Colonic mucosa (tissue), 4 donors: Measurements from ENCODE around the gene DNAJC27. TPM values are rescaled to one million over a fixed set of nuclear protein-coding genes. Genes with fewer than 3 reads are reported as not detected.
A peak's percentile ranks its signal among the peaks of the same experiment; 100 is the strongest.

Source experiments
- DNase-seq: peaks from one replicate; pipeline ENCODE4 v3.0.0-alpha.2; 2020
- H3K27ac ChIP-seq: fragments of 200-600 bp; one replicate; pipeline ENCODE4 v1.8.0; 2021
- H3K27me3 ChIP-seq: fragments of 200-600 bp; one replicate; pipeline ENCODE4 v1.8.0; 2021
- H3K36me3 ChIP-seq: fragments of 200-600 bp; one replicate; pipeline ENCODE4 v1.8.0; 2021
- H3K4me1 ChIP-seq: fragments of 200-600 bp; one replicate; pipeline ENCODE4 v1.8.0; 2021; ENCODE audit warnings: mild to moderate bottlenecking
- H3K4me3 ChIP-seq: fragments of 200-600 bp; one replicate; pipeline ENCODE4 v1.8.0; 2021
- H3K9ac ChIP-seq, 2 donors: one replicate each; pipeline ENCODE4 v1.7.0; 2013; ENCODE audit warnings: control low read depth in 2 of 2, low read depth in 2 of 2, low read length in 2 of 2
- H3K9me3 ChIP-seq: fragments of 200-600 bp; one replicate; pipeline ENCODE4 v1.8.0; 2021
- CTCF ChIP-seq: fragments of 200-600 bp; IDR thresholded peaks from one replicate; pipeline ENCODE4 v1.8.0; 2022; ENCODE audit warnings: antibody characterized with exemption, mild to moderate bottlenecking
- intact Hi-C: fragments of 100-400 bp; cut with DNase I; formaldehyde crosslinking; loops from one replicate; pipeline ENCODE4 v1.14.1; 2022
- total RNA-seq, 2 donors: library from RNA; stranded (reverse); fragmentation: NEBNext Ultra II Directional in 1 of 2; extraction: Animal tissue kit (Norgen Biotek cat#: 25700) in 1 of 2; gene quantifications; one replicate each; pipeline ENCODE4 v1.2.1, GENCODE V29; 2021
- donor health status: healthy.
- donor health status: DM: no; HTN: no; CAD: no.
- donor health status: DM: no; HTN: no; CAD: no.

Gene DNAJC27
- total RNA-seq, 2 donors from 2014 or later, result 3.4 to 3.9 TPM

GRCh38 chr2:24915175-24915574 is 56.6 kb downstream of the DNAJC27 start:
- Histone ChIP-seq H3K4me3 (no peak overlapping the region), H3K27ac (no peak overlapping the region), H3K9me3 (no peaks in the 10 kb centered on the region), H3K4me1 (peaks cover 17% of the 10 kb centered on the region), H3K27me3 (no peaks in the 10 kb centered on the region), H3K9ac (no peak overlapping the region), H3K36me3 (no peaks in the 10 kb centered on the region)
- intact Hi-C loops, result no loop called here
- DNase-seq, result no peak
- no peak for TF ChIP-seq CTCF

GRCh38 chr2:24914713-24915112 is 57.0 kb downstream of the DNAJC27 start:
- intact Hi-C loops, result no loop called here
- no peak overlapping the region for H3K4me3 ChIP-seq
- no peaks in the 10 kb centered on the region for H3K9me3 ChIP-seq
- no peaks in the 10 kb centered on the region for H3K36me3 ChIP-seq
- TF ChIP-seq CTCF, result no peak
- H3K9ac ChIP-seq, result peak overlapping the region in 1 of 2 donors; percentile 7
- peaks cover 17% of the 10 kb centered on the region for H3K4me1 ChIP-seq
- DNase-seq, result no peak
- H3K27ac ChIP-seq, result no peak overlapping the region
- no peaks in the 10 kb centered on the region for H3K27me3 ChIP-seq

- Histone ChIP-seq H3K27me3 (no peaks in the 10 kb centered on the region), H3K4me1 (peaks cover 16% of the 10 kb centered on the region), H3K9ac (no peak overlapping the region), H3K27ac (no peak overlapping the region), H3K36me3 (no peaks in the 10 kb centered on the region), H3K9me3 (no peaks in the 10 kb centered on the region), H3K4me3 (no peak overlapping the region)
- intact Hi-C loops, result no loop called here
- no peak for TF ChIP-seq CTCF
- no peak for DNase-seq
Observed at GRCh38 chr2:24913911-24914310, 57.8 kb downstream of the DNAJC27 start.

GRCh38 chr2:24912986-24913385 is 58.8 kb downstream of the DNAJC27 start:
- Histone ChIP-seq H3K27me3 (no peaks in the 10 kb centered on the region), H3K4me3 (no peak overlapping the region), H3K9me3 (no peaks in the 10 kb centered on the region), H3K36me3 (no peaks in the 10 kb centered on the region), H3K4me1 (peaks cover 9% of the 10 kb centered on the region), H3K9ac (peak overlapping the region; percentile 14 to 30), H3K27ac (no peak overlapping the region)
- intact Hi-C loops, result no loop called here
- no peak for DNase-seq
- no peak for TF ChIP-seq CTCF

- Histone ChIP-seq H3K9ac (peak overlapping the region in 1 of 2 donors; percentile 14), H3K4me3 (no peak overlapping the region), H3K36me3 (no peaks in the 10 kb centered on the region), H3K4me1 (peaks cover 9% of the 10 kb centered on the region), H3K27ac (no peak overlapping the region), H3K27me3 (no peaks in the 10 kb centered on the region), H3K9me3 (no peaks in the 10 kb centered on the region)
- intact Hi-C loops, result no loop called here
- no peak for TF ChIP-seq CTCF
- DNase-seq, result peak; percentile 68
Observed at GRCh38 chr2:24912523-24912922, 59.2 kb downstream of the DNAJC27 start.

- no peak for DNase-seq
- Histone ChIP-seq H3K27me3 (no peaks in the 10 kb centered on the region), H3K27ac (no peak overlapping the region), H3K36me3 (no peaks in the 10 kb centered on the region), H3K4me1 (peaks cover 9% of the 10 kb centered on the region), H3K9me3 (no peaks in the 10 kb centered on the region), H3K9ac (no peak overlapping the region), H3K4me3 (no peak overlapping the region)
- TF ChIP-seq CTCF, result no peak
- intact Hi-C loops, result no loop called here
Observed at GRCh38 chr2:24910245-24910644, 61.5 kb downstream of the DNAJC27 start.
